SU-DHL-6 (cell line): ENCODE measurements around the gene DDB1.

Experiments used
- H2AFZ ChIP-seq: fragments of 200-600 bp; sonication (generic); 2 replicates; pipeline ENCODE4 v1.6.1; 2014; ENCODE audit warnings: low read depth, mild to moderate bottlenecking, moderate library complexity, mixed read lengths, antibody characterized with exemption, low read length; ENCODE audit not compliant: severe bottlenecking
- H3F3A ChIP-seq: fragments of 200-600 bp; shearing (Covaris generic); 2 replicates; pipeline ENCODE4 v1.6.0; 2016; ENCODE audit warnings: antibody characterized with exemption, mild to moderate bottlenecking; ENCODE audit not compliant: insufficient read depth
- H3K27ac ChIP-seq: fragments of 200-600 bp; sonication (generic); 2 replicates; pipeline ENCODE4 v1.5.1; 2016; ENCODE audit warnings: low read depth, mild to moderate bottlenecking, low read length, moderate library complexity, mixed read lengths
- H3K27me3 ChIP-seq: fragments of 200-600 bp; sonication (generic), shearing (Covaris generic); 2 replicates; pipeline ENCODE4 v1.6.0; 2014; ENCODE audit warnings: mild to moderate bottlenecking, low read length
- H3K36me3 ChIP-seq: fragments of 200-600 bp; sonication (generic); 2 replicates; pipeline ENCODE4 v1.6.1; 2014; ENCODE audit warnings: mild to moderate bottlenecking, low read length, mixed read lengths
- H3K4me2 ChIP-seq: fragments of 300-600, 200-600 bp; shearing (Covaris generic), sonication (generic); 2 replicates; pipeline ENCODE4 v1.6.0; 2014; ENCODE audit warnings: low read length, low read depth, mild to moderate bottlenecking; ENCODE audit not compliant: poor library complexity, severe bottlenecking
- H3K4me3 ChIP-seq: fragments of 200-600 bp; sonication (generic); 2 replicates; pipeline ENCODE4 v1.5.1; 2014; ENCODE audit warnings: antibody characterized with exemption, low read length, mild to moderate bottlenecking, mixed read lengths; ENCODE audit not compliant: insufficient read depth, poor library complexity, severe bottlenecking
- H3K79me2 ChIP-seq: fragments of 200-600 bp; sonication (generic); 2 replicates; pipeline ENCODE4 v1.6.1; 2014; ENCODE audit warnings: mild to moderate bottlenecking, low read length, moderate library complexity; ENCODE audit not compliant: insufficient read depth
- H3K9ac ChIP-seq: fragments of 200-600 bp; sonication (generic); 2 replicates; pipeline ENCODE4 v1.7.0; 2014; ENCODE audit warnings: mild to moderate bottlenecking, low read length
- H3K9me2 ChIP-seq: fragments of 200-600 bp; sonication (generic); replicated peaks from 2 replicates; pipeline ENCODE4 v1.6.1; 2014; ENCODE audit warnings: low read length; ENCODE audit not compliant: insufficient read depth
- H3K9me3 ChIP-seq: fragments of 200-600 bp; sonication (generic); 2 replicates; pipeline ENCODE4 v1.6.1; 2014; ENCODE audit warnings: low read length, mixed read lengths; ENCODE audit not compliant: insufficient read depth
- H4K20me1 ChIP-seq: fragments of 200-600 bp; sonication (generic); 2 replicates; pipeline ENCODE4 v1.6.1; 2014; ENCODE audit warnings: low read depth, mild to moderate bottlenecking, antibody characterized with exemption, low read length, moderate library complexity, mixed read lengths
- EZH2phosphoT487 ChIP-seq: fragments of 200-600 bp; sonication (generic), shearing (Covaris generic); conservative IDR thresholded peaks from 2 replicates; pipeline ENCODE4 v1.6.1; 2018; ENCODE audit warnings: mild to moderate bottlenecking, antibody characterized with exemption, low read length, moderate library complexity, mixed read lengths
- TF ChIP-seq, protein P1 (sequence below): fragments of 200-600 bp; sonication (generic); IDR thresholded peaks from one replicate; pipeline ENCODE4 v1.5.1; 2017; ENCODE audit warnings: antibody characterized with exemption, mild to moderate bottlenecking, low read length, moderate library complexity; ENCODE audit not compliant: insufficient read depth, poor library complexity, severe bottlenecking

The DDB1 gene

DNA sequence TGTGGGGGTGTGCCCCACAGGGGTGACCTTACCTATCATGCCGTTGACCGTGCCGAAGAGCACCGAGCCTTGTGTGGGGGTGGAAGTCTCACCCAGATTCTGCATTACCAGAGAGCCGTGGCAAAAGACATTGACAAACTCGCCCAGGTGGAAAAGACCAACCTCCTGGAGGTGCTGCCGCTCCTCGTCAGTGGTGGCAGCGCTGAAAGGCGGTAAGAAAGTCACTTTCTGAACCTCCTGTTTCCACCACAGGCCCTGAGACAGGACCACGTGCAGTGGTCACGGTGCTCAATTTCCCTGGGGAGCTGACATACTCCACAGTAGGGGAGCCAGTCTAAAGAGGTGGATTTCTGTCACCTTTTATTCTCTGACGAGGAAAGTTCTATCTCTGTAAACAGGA, 30.4 kb downstream of the DDB1 start:
- Histone ChIP-seq H3K27ac (no peak overlapping the region), H3F3A (peaks cover 3% of the 10 kb centered on the region)

DNA sequence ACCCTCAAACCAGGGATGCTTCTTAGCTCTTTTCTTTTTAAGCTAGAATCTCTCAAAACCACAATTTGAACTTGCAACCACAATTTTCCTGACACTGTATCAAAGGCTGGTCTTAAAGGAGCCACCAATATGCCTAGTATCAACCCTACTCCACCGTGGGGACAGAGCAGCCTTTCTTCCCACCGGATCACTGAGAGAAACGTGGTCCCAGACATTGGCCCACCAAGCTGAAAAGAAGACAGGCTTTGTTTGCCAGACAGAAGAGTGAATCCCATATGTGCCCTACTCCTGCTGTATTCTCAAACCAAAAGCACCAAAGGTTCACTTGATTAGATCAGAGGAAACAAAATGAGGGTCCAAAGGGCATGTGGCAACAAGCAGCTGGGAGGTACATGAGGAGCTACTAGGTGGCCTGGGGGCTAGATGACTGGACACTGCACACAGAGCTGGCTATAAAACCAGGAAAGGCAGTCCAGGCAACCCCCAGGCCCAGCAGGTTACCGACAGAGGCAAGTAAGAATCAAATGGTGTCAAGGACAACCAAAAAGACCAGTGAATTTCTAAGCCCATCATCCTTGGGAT, 34.2 kb downstream of the DDB1 start:
- Histone ChIP-seq H3K27me3 (no peaks in the 10 kb centered on the region), H4K20me1 (no peaks in the 10 kb centered on the region), H3K36me3 (peaks cover 7% of the 10 kb centered on the region; the same call in 1 of the 2 replicates), H3K4me2 (no peak overlapping the region), H3K9me3 (no peaks in the 10 kb centered on the region), H3F3A (peaks cover 16% of the 10 kb centered on the region), H2AFZ (no peak overlapping the region), H3K4me3 (no peak overlapping the region), H3K9me2 (no peaks in the 10 kb centered on the region), H3K9ac (no peak overlapping the region), H3K27ac (no peak overlapping the region), H3K79me2 (peaks cover 7% of the 10 kb centered on the region)
- TF ChIP-seq, protein P1, sequence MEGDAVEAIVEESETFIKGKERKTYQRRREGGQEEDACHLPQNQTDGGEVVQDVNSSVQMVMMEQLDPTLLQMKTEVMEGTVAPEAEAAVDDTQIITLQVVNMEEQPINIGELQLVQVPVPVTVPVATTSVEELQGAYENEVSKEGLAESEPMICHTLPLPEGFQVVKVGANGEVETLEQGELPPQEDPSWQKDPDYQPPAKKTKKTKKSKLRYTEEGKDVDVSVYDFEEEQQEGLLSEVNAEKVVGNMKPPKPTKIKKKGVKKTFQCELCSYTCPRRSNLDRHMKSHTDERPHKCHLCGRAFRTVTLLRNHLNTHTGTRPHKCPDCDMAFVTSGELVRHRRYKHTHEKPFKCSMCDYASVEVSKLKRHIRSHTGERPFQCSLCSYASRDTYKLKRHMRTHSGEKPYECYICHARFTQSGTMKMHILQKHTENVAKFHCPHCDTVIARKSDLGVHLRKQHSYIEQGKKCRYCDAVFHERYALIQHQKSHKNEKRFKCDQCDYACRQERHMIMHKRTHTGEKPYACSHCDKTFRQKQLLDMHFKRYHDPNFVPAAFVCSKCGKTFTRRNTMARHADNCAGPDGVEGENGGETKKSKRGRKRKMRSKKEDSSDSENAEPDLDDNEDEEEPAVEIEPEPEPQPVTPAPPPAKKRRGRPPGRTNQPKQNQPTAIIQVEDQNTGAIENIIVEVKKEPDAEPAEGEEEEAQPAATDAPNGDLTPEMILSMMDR: no peak
- TF ChIP-seq EZH2phosphoT487: no peak

More for the DNA sequence above, 30.4 kb downstream of the DDB1 start:
- peaks cover 11% of the 10 kb centered on the region; the same call in 1 of the 2 replicates for H3K36me3 ChIP-seq
- no peaks in the 10 kb centered on the region for H3K9me3 ChIP-seq
- no peaks in the 10 kb centered on the region for H3K9me2 ChIP-seq
- H3K79me2 ChIP-seq: no peaks in the 10 kb centered on the region
- no peak overlapping the region for H2AFZ ChIP-seq
- no peak overlapping the region for H3K4me2 ChIP-seq
- no peak overlapping the region for H3K9ac ChIP-seq
- no peaks in the 10 kb centered on the region for H4K20me1 ChIP-seq
- H3K4me3 ChIP-seq: no peak overlapping the region
- no peaks in the 10 kb centered on the region for H3K27me3 ChIP-seq
- TF ChIP-seq, protein P1: no peak
- no peak for TF ChIP-seq EZH2phosphoT487

DNA sequence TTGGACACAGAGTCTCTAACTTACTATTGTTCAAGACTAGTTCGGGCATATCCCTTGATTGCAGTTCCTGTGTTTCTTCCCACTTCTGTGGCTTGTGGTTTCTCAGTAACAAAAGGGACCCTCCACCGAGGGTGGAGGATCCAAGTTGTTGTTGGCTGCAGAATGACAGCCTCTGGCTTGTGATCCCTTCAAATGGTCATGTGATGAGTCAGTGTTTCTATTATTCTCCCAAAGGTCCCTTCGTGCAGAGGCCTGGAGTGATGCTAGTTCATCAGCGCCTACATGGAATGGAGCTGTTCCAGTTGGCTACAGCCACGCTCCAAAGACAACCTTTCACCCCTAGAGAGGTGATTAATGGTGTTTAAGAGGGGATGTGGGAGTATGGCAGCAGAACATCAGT, 35.2 kb downstream of the DDB1 start:
- H3K9me3 ChIP-seq: no peaks in the 10 kb centered on the region
- no peaks in the 10 kb centered on the region for H3K27me3 ChIP-seq
- H2AFZ ChIP-seq: no peak overlapping the region
- peaks cover 13% of the 10 kb centered on the region for H3K79me2 ChIP-seq
- no peak overlapping the region for H3K4me3 ChIP-seq
- H3K27ac ChIP-seq: 0 out of 2 replicates have a peak overlapping the region, but pooled peaks have one; percentile 20
- H3K9me2 ChIP-seq: no peaks in the 10 kb centered on the region
- TF ChIP-seq, protein P1: no peak
- H3K4me2 ChIP-seq: no peak overlapping the region
- no peak overlapping the region for H3K9ac ChIP-seq
- H4K20me1 ChIP-seq: no peaks in the 10 kb centered on the region
- peaks cover 16% of the 10 kb centered on the region for H3F3A ChIP-seq
- H3K36me3 ChIP-seq: peaks cover 3% of the 10 kb centered on the region; the same call in 1 of the 2 replicates
